Glutamatergic neuron (in vitro differentiated cells): Measurements from ENCODE around the gene SLC7A1. TPM values are rescaled to one million over a fixed set of nuclear protein-coding genes. Genes with fewer than 3 reads are reported as not detected.

Source experiments
- DNase-seq: peaks from one replicate; pipeline ENCODE4 v3.0.0; 2022
- H3K27ac Mint-ChIP-seq: one replicate; pipeline ENCODE4 v1.8.0; 2020; ENCODE audit warnings: mild to moderate bottlenecking, mixed read lengths, inconsistent platforms; ENCODE audit not compliant: unreplicated experiment
- H3K27me3 Mint-ChIP-seq: one replicate; pipeline ENCODE4 v1.8.0; 2020; ENCODE audit warnings: mild to moderate bottlenecking, moderate library complexity, mixed read lengths, inconsistent platforms; ENCODE audit not compliant: unreplicated experiment
- H3K36me3 Mint-ChIP-seq: one replicate; pipeline ENCODE4 v1.8.0; 2020; ENCODE audit warnings: mild to moderate bottlenecking, mixed read lengths, inconsistent platforms; ENCODE audit not compliant: unreplicated experiment
- H3K4me1 Mint-ChIP-seq: one replicate; pipeline ENCODE4 v1.8.0; 2020; ENCODE audit warnings: mild to moderate bottlenecking, low read depth, mixed read lengths, inconsistent platforms; ENCODE audit not compliant: unreplicated experiment
- H3K4me3 Mint-ChIP-seq: one replicate; pipeline ENCODE4 v1.8.0; 2020; ENCODE audit warnings: mild to moderate bottlenecking, mixed read lengths, inconsistent platforms; ENCODE audit not compliant: unreplicated experiment
- H3K9me3 Mint-ChIP-seq: one replicate; pipeline ENCODE4 v1.8.0; 2020; ENCODE audit warnings: mild to moderate bottlenecking, moderate library complexity, mixed read lengths, inconsistent platforms; ENCODE audit not compliant: unreplicated experiment
- CTCF ChIP-seq: fragments of 200-600 bp; sonication (generic); IDR thresholded peaks from one replicate; pipeline ENCODE4 v1.5.0; 2021; ENCODE audit not compliant: partially characterized antibody, unreplicated experiment
- total RNA-seq: library from RNA; stranded (reverse); fragmentation: NEBNext Ultra II Directional; extraction: Animal tissue kit (Norgen Biotek cat#: 25700); gene quantifications from one replicate; pipeline ENCODE4 v1.2.1, GENCODE V29; 2021; ENCODE audit not compliant: unreplicated experiment

SLC7A1 gene
- total RNA-seq, 1 donor from 2014 or later: 89.8 TPM

- Mint-ChIP-seq H3K27ac (no peak overlapping the region), H3K36me3 (peaks cover 8% of the 10 kb centered on the region), H3K4me3 (no peak overlapping the region), H3K4me1 (no peaks in the 10 kb centered on the region), H3K27me3 (no peaks in the 10 kb centered on the region), H3K9me3 (peaks cover 4% of the 10 kb centered on the region)
- TF ChIP-seq CTCF: no peak
- no peak for DNase-seq
Measured at GRCh38 chr13:29621051-29621800, 25.7 kb upstream of the SLC7A1 start.

- H3K4me1 Mint-ChIP-seq: no peaks in the 10 kb centered on the region
- no peak for TF ChIP-seq CTCF
- H3K27me3 Mint-ChIP-seq: no peaks in the 10 kb centered on the region
- no peak overlapping the region for H3K27ac Mint-ChIP-seq
- H3K9me3 Mint-ChIP-seq: peaks cover 2% of the 10 kb centered on the region
- no peak for DNase-seq
- no peak overlapping the region for H3K4me3 Mint-ChIP-seq
- H3K36me3 Mint-ChIP-seq: peaks cover 8% of the 10 kb centered on the region
Measured at GRCh38 chr13:29619995-29620394, 24.5 kb upstream of the SLC7A1 start.

- Mint-ChIP-seq H3K27me3 (peaks cover 3% of the 10 kb centered on the region), H3K4me3 (no peak overlapping the region), H3K4me1 (no peaks in the 10 kb centered on the region), H3K9me3 (peaks cover 2% of the 10 kb centered on the region), H3K27ac (no peak overlapping the region), H3K36me3 (peaks cover 4% of the 10 kb centered on the region)
- DNase-seq: no peak
- TF ChIP-seq CTCF: no peak
Measured at GRCh38 chr13:29613101-29613500, 17.6 kb upstream of the SLC7A1 start.

- H3K4me3 Mint-ChIP-seq: no peak overlapping the region
- no peak for TF ChIP-seq CTCF
- DNase-seq: no peak
- no peaks in the 10 kb centered on the region for H3K36me3 Mint-ChIP-seq
- peaks cover 3% of the 10 kb centered on the region for H3K27me3 Mint-ChIP-seq
- H3K27ac Mint-ChIP-seq: no peak overlapping the region
- no peaks in the 10 kb centered on the region for H3K9me3 Mint-ChIP-seq
- H3K4me1 Mint-ChIP-seq: no peaks in the 10 kb centered on the region
Measured at GRCh38 chr13:29607465-29607864, 12.0 kb upstream of the SLC7A1 start.

GRCh38 chr13:29605860-29606526 lies 10.5 kb upstream of the SLC7A1 start:
- H3K4me3 Mint-ChIP-seq: no peak overlapping the region
- H3K27ac Mint-ChIP-seq: no peak overlapping the region
- no peak for TF ChIP-seq CTCF
- no peaks in the 10 kb centered on the region for H3K9me3 Mint-ChIP-seq
- no peaks in the 10 kb centered on the region for H3K27me3 Mint-ChIP-seq
- no peaks in the 10 kb centered on the region for H3K4me1 Mint-ChIP-seq
- no peak for DNase-seq
- no peaks in the 10 kb centered on the region for H3K36me3 Mint-ChIP-seq
